Raji (cell line): ENCODE measurements around the gene PDE10A.

ENCODE experiments used
- POLR2A ChIP-seq: IDR thresholded peaks from 2 replicates; pipeline ENCODE4 v1.6.1; 2011; ENCODE audit warnings: low read depth, low read length, control low read depth; ENCODE audit not compliant: insufficient read depth

PDE10A gene

GRCh38 chr6:165663377-165663735 lies 315 bp upstream of the PDE10A start:
- no peak for TF ChIP-seq POLR2A

GRCh38 chr6:165662041-165662748 lies 846 bp downstream of the PDE10A start:
- no peak for TF ChIP-seq POLR2A

GRCh38 chr6:165661664-165662025 lies 1.4 kb downstream of the PDE10A start:
- no peak for TF ChIP-seq POLR2A

- TF ChIP-seq POLR2A = no peak
Observed at GRCh38 chr6:165660857-165661663, 2.0 kb downstream of the PDE10A start.

- no peak for TF ChIP-seq POLR2A
Observed at GRCh38 chr6:165659945-165660856, 2.8 kb downstream of the PDE10A start.

- TF ChIP-seq POLR2A = no peak
Observed at GRCh38 chr6:165658395-165659058, 4.5 kb downstream of the PDE10A start.

- TF ChIP-seq POLR2A = no peak
Observed at GRCh38 chr6:165657325-165657680, 5.7 kb downstream of the PDE10A start.

GRCh38 chr6:165656581-165657324 lies 6.3 kb downstream of the PDE10A start:
- TF ChIP-seq POLR2A = no peak

GRCh38 chr6:165655191-165655590 lies 7.8 kb downstream of the PDE10A start:
- TF ChIP-seq POLR2A = no peak

GRCh38 chr6:165654144-165654543 lies 8.9 kb downstream of the PDE10A start:
- no peak for TF ChIP-seq POLR2A

- no peak for TF ChIP-seq POLR2A
Observed at GRCh38 chr6:165653607-165654006, 9.4 kb downstream of the PDE10A start.

- no peak for TF ChIP-seq POLR2A
Observed at GRCh38 chr6:165653196-165653595, 9.8 kb downstream of the PDE10A start.

GRCh38 chr6:165652766-165653165 lies 10.3 kb downstream of the PDE10A start:
- TF ChIP-seq POLR2A = no peak

- no peak for TF ChIP-seq POLR2A
Observed at GRCh38 chr6:165649166-165650137, 13.6 kb downstream of the PDE10A start.

GRCh38 chr6:165647041-165647440 lies 16.0 kb downstream of the PDE10A start:
- no peak for TF ChIP-seq POLR2A
